HepG2 (cell line): ENCODE results near the gene DST. TPM values are rescaled to one million over a fixed set of nuclear protein-coding genes. Genes with fewer than 3 reads are reported as not detected.
A peak's percentile ranks its signal among the peaks of the same experiment; 100 is the strongest.

Source experiments
- AKNA ChIP-seq: sonication (generic); formaldehyde crosslinking; IDR thresholded peaks from 2 replicates; pipeline ENCODE4 v1.4.0; 2020; ENCODE audit warnings: missing genetic modification reagents, borderline replicate concordance
- CAMTA2 ChIP-seq: sonication (generic); formaldehyde crosslinking; IDR thresholded peaks from 2 replicates; pipeline ENCODE4 v1.4.0; 2020; ENCODE audit warnings: mild to moderate bottlenecking, missing genetic modification reagents, borderline replicate concordance
- CEBPB ChIP-seq: IDR thresholded peaks from 2 replicates; pipeline ENCODE4 v1.6.1; 2011; ENCODE audit warnings: low read depth, low read length, improper control_type of control experiment, borderline replicate concordance
- CEBPG ChIP-seq: IDR thresholded peaks from 2 replicates; pipeline ENCODE4 v1.6.1; 2016
- HMGXB3 ChIP-seq: sonication (generic); formaldehyde crosslinking; IDR thresholded peaks from 2 replicates; pipeline ENCODE4 v1.4.0; 2020; ENCODE audit warnings: missing genetic modification reagents, borderline replicate concordance
- RBFOX2 ChIP-seq: fragments of 200-400 bp; formaldehyde crosslinking; IDR thresholded peaks from 2 replicates; pipeline ENCODE4 v1.6.1; 2017; ENCODE audit warnings: low read depth, mild to moderate bottlenecking, low read length
- RFX3 ChIP-seq: IDR thresholded peaks from 2 replicates; pipeline ENCODE4 v1.6.1; 2016; ENCODE audit warnings: missing biosample characterization, missing genetic modification reagents
- SIX4 ChIP-seq: sonication (generic); formaldehyde crosslinking; IDR thresholded peaks from 2 replicates; pipeline ENCODE4 v1.4.0; 2020; ENCODE audit warnings: missing genetic modification reagents
- ZNF17 ChIP-seq: sonication (generic); formaldehyde crosslinking; IDR thresholded peaks from 2 replicates; pipeline ENCODE4 v1.5.0; 2020; ENCODE audit warnings: mild to moderate bottlenecking, missing genetic modification reagents
- ZNF597 ChIP-seq: sonication (generic); formaldehyde crosslinking; IDR thresholded peaks from 2 replicates; pipeline ENCODE4 v1.5.0; 2020; ENCODE audit warnings: missing genetic modification reagents
- ZNF616 ChIP-seq: sonication (generic); formaldehyde crosslinking; IDR thresholded peaks from 2 replicates; pipeline ENCODE4 v1.5.0; 2020; ENCODE audit warnings: low read depth, mild to moderate bottlenecking, missing genetic modification reagents
- ZNF704 ChIP-seq: sonication (generic); formaldehyde crosslinking; IDR thresholded peaks from 2 replicates; pipeline ENCODE4 v1.8.1; 2023; ENCODE audit warnings: mild to moderate bottlenecking, inconsistent platforms, moderate library complexity, missing genetic modification reagents, borderline replicate concordance
- ZNF768 ChIP-seq: sonication (generic); formaldehyde crosslinking; IDR thresholded peaks from 2 replicates; pipeline ENCODE4 v1.4.0; 2020; ENCODE audit warnings: missing genetic modification reagents
- ZNF878 ChIP-seq: sonication (generic); formaldehyde crosslinking; IDR thresholded peaks from 2 replicates; pipeline ENCODE4 v1.8.1; 2023; ENCODE audit warnings: mild to moderate bottlenecking, missing genetic modification reagents, moderate library complexity
- polyA plus RNA-seq, 8 experiments: library from polyadenylated mRNA; depleted of rRNA in 3 of 8; stranded (reverse) in 7 of 8; unstranded in 1 of 8; fragments of >200 nt; fragmentation: Illumina TruSeq in 4 of 8; extraction: Trizol in 4 of 8; gene quantifications; 2 replicates each; pipeline versions ENCODE4 v1.2.1 to v1.2.3, GENCODE V29; 2011 to 2016; ENCODE audit warnings: low read depth in 4 of 8, missing spikeins in 1 of 8, mixed read lengths in 1 of 8; ENCODE audit not compliant: insufficient read depth in 1 of 8
- total RNA-seq, 5 experiments: library from RNA; depleted of rRNA; stranded (reverse); fragments of >200 nt; fragmentation: Illumina TruSeq; extraction: Trizol; gene quantifications; 2 replicates each; pipeline ENCODE4 v1.2.3, GENCODE V29; 2016; ENCODE audit warnings: low read depth in 1 of 5

The DST gene
- total and polyA plus RNA-seq, 2 of the 13 experiments (the other 11 are each of a cell fraction or from before 2014, with no cell fraction given) = 64.4 to 89.0 TPM

- peak; percentile 65; the same call in 1 of the 2 replicates for TF ChIP-seq HMGXB3
- 0 out of 2 replicates have a peak, but pooled peaks have one; percentile 46 for TF ChIP-seq ZNF704
- no peak for TF ChIP-seq ZNF616 (CRISPR knock-in tag)
- TF ChIP-seq ZNF878 = peak; percentile 89; the same call in 1 of the 2 replicates
- TF ChIP-seq ZNF768 (CRISPR knock-in tag) = peak; percentile 93
- TF ChIP-seq ZNF597 (CRISPR knock-in tag) = no peak
- TF ChIP-seq SIX4 (CRISPR knock-in tag) = peak; percentile 43; the same call in 1 of the 2 replicates
- TF ChIP-seq CEBPG (CRISPR knock-in tag) = peak; percentile 77
- 0 out of 2 replicates have a peak, but pooled peaks have one; percentile 81 for TF ChIP-seq CAMTA2 (CRISPR knock-in tag)
- no peak for TF ChIP-seq ZNF17
- TF ChIP-seq RFX3 = no peak
- no peak; the same call in 1 of the 2 replicates for TF ChIP-seq AKNA (CRISPR knock-in tag)
- peak; percentile 29; the same call in 1 of the 2 replicates for TF ChIP-seq CEBPB
- peak; percentile 90 for TF ChIP-seq RBFOX2
Measured at GRCh38 chr6:56542364-56543331, 100.0 kb downstream of the DST start (continued).
